ENCODE results near the gene SH3PXD2A. TPM values are rescaled to one million over a fixed set of nuclear protein-coding genes. Genes with fewer than 3 reads are reported as not detected.

The SH3PXD2A gene
- total and polyA plus RNA-seq, 2 experiments from 2014 or later, result 1.8 to 5.0 TPM

- TF ChIP-seq REST (IDR thresholded peaks at IDR 0.05; ENCODE audit: unreplicated experiment) (no peak), EZH2phosphoT487 (IDR thresholded peaks at IDR 0.05; ENCODE audit: unreplicated experiment) (no peak), ZNF114 (CRISPR knock-in tag; IDR thresholded peaks at IDR 0.05) (no peak), EZH2 (IDR thresholded peaks at IDR 0.05; ENCODE audit: low read depth, unreplicated experiment) (no peak), ZNF331 (CRISPR knock-in tag; IDR thresholded peaks at IDR 0.05; ENCODE audit: low read depth) (no peak), CTCF (conservative IDR thresholded peaks at IDR 0.05; ENCODE audit: low read depth in 2 of 2) (no peak)
These were observed 229.2 kb downstream of the SH3PXD2A start (continued) for GRCh38 chr10:103626178-103626577.

- H2AFZ ChIP-seq, result no peak overlapping the region
- Mint-ChIP-seq H3K9me3 (no peaks in the 10 kb centered on the region; the same call in 2 of the 3 replicates), H3K27me3 (ENCODE audit: insufficient read depth, low read depth, poor library complexity) (peaks cover 3% of the 10 kb centered on the region), H3K4me3 (no peak overlapping the region), H3K36me3 (ENCODE audit: low read depth) (peaks cover 6% of the 10 kb centered on the region), H3K4me1 (no peaks in the 10 kb centered on the region), H3K27ac (no peak overlapping the region)
- H3K9me2 ChIP-seq (ENCODE audit: insufficient read depth), result no peaks in the 10 kb centered on the region
- no peak for DNase-seq (ENCODE audit: low spot score)
- no peaks in the 10 kb centered on the region for H3K36me3 ChIP-seq (ENCODE audit: insufficient read depth)
- H3K4me1 ChIP-seq (ENCODE audit: insufficient read depth), result no peaks in the 10 kb centered on the region
- ATAC-seq, result no peak
- no peaks in the 10 kb centered on the region for H3K27me3 ChIP-seq (ENCODE audit: insufficient read depth)
- H3K4me3 ChIP-seq, result no peak overlapping the region
- no peaks in the 10 kb centered on the region for H4K20me1 ChIP-seq (replicated peaks; ENCODE audit: insufficient read depth)
- no peaks in the 10 kb centered on the region for H3F3A ChIP-seq (replicated peaks; ENCODE audit: low read depth)
- H3K27ac ChIP-seq (ENCODE audit: low read depth), result no peak overlapping the region
- H3K79me2 ChIP-seq (replicated peaks; ENCODE audit: insufficient read depth), result no peaks in the 10 kb centered on the region
- no peak overlapping the region for H3K4me2 ChIP-seq
- TF ChIP-seq EZH2phosphoT487 (IDR thresholded peaks at IDR 0.05; ENCODE audit: unreplicated experiment), result no peak
- no peak for TF ChIP-seq JUNB (IDR thresholded peaks at IDR 0.05; ENCODE audit: unreplicated experiment)
- no peak for TF ChIP-seq POLR2AphosphoS5 (IDR thresholded peaks at IDR 0.05; ENCODE audit: low read depth)
These were observed 232.3 kb downstream of the SH3PXD2A start for GRCh38 chr10:103622935-103623574.
